ENCODE measurements around the gene RASGEF1C. TPM values are rescaled to one million over a fixed set of nuclear protein-coding genes. Genes with fewer than 3 reads are reported as not detected.

RASGEF1C gene
- total and polyA plus RNA-seq, 8 donors = 0.20 to 6.8 (median 0.86) TPM; not detected in 4

GRCh38 chr5:180115326-180116076 lies 93.5 kb downstream of the RASGEF1C start:
- DNase-seq = no peak
- no peak overlapping the region for H3K27ac ChIP-seq
- TF ChIP-seq EP300 (IDR thresholded peaks at IDR 0.05) (no peak), CTCF (IDR thresholded peaks at IDR 0.05) (no peak), POLR2AphosphoS5 (IDR thresholded peaks at IDR 0.05) (no peak), POLR2A (IDR thresholded peaks at IDR 0.05) (no peak)
- H3K4me1 ChIP-seq = no peaks in the 10 kb centered on the region
- no peaks in the 10 kb centered on the region for H3K36me3 ChIP-seq
- H3K4me3 ChIP-seq = no peak overlapping the region
- WGBS, 5 donors = 79 to 93% (median 87%) methylated on average over 11 to 14 of the region's 14 CpGs
- peaks cover 0 to 28% (median 5%) of the 10 kb centered on the region in 3 donors for H3K27me3 ChIP-seq
- H3K9me3 ChIP-seq = no peaks in the 10 kb centered on the region
- intact Hi-C loops (cut with DNase I; ENCODE audit: low total_unique reads) = no loop called here

GRCh38 chr5:180114304-180115003 lies 94.6 kb downstream of the RASGEF1C start:
- no peaks in the 10 kb centered on the region for H3K9me3 ChIP-seq
- DNase-seq = no peak
- no peak overlapping the region for H3K27ac ChIP-seq
- no peak overlapping the region for H3K4me3 ChIP-seq
- H3K4me1 ChIP-seq = no peaks in the 10 kb centered on the region
- intact Hi-C loops (cut with DNase I; ENCODE audit: low total_unique reads) = no loop called here
- peaks cover 0 to 18% (median 5%) of the 10 kb centered on the region in 3 donors for H3K27me3 ChIP-seq
- no peak for TF ChIP-seq CTCF (IDR thresholded peaks at IDR 0.05)
- TF ChIP-seq POLR2A (IDR thresholded peaks at IDR 0.05) = no peak
- no peak for TF ChIP-seq POLR2AphosphoS5 (IDR thresholded peaks at IDR 0.05)
- TF ChIP-seq EP300 (IDR thresholded peaks at IDR 0.05) = no peak
- H3K36me3 ChIP-seq = no peaks in the 10 kb centered on the region
- WGBS, 5 donors = 85 to 91% (median 89%) methylated on average over 23 of the region's 23 CpGs

- intact Hi-C loops (cut with DNase I; ENCODE audit: low total_unique reads) = no loop called here
- no peak for TF ChIP-seq POLR2AphosphoS5 (IDR thresholded peaks at IDR 0.05)
- TF ChIP-seq EP300 (IDR thresholded peaks at IDR 0.05) = no peak
- TF ChIP-seq CTCF (IDR thresholded peaks at IDR 0.05) = no peak
- TF ChIP-seq POLR2A (IDR thresholded peaks at IDR 0.05) = no peak
Measured at GRCh38 chr5:180113660-180114303, 95.2 kb downstream of the RASGEF1C start.

GRCh38 chr5:180112181-180112861 lies 96.7 kb downstream of the RASGEF1C start:
- no peak for TF ChIP-seq POLR2AphosphoS5 (IDR thresholded peaks at IDR 0.05)
- TF ChIP-seq CTCF (IDR thresholded peaks at IDR 0.05) = no peak
- TF ChIP-seq EP300 (IDR thresholded peaks at IDR 0.05) = no peak
- TF ChIP-seq POLR2A (IDR thresholded peaks at IDR 0.05) = no peak
- Histone ChIP-seq H3K27ac (no peak overlapping the region), H3K4me3 (no peak overlapping the region), H3K36me3 (no peaks in the 10 kb centered on the region), H3K27me3 (peaks cover 0 to 5% (median 3%) of the 10 kb centered on the region in 3 donors), H3K4me1 (no peaks in the 10 kb centered on the region), H3K9me3 (peaks cover 0 to 10% (median 5%) of the 10 kb centered on the region in 4 donors)
- DNase-seq = no peak
- WGBS, 5 donors = 73 to 84% (median 81%) methylated on average over 15 of the region's 15 CpGs
- intact Hi-C loops (cut with DNase I; ENCODE audit: low total_unique reads) = no loop called here

More at GRCh38 chr5:180113660-180114303, 95.2 kb downstream of the RASGEF1C start:
- WGBS, 5 donors = 85 to 93% (median 89%) methylated on average over 19 to 23 of the region's 23 CpGs
- no peaks in the 10 kb centered on the region for H3K36me3 ChIP-seq
- H3K27ac ChIP-seq = no peak overlapping the region
- no peaks in the 10 kb centered on the region for H3K9me3 ChIP-seq
- no peaks in the 10 kb centered on the region for H3K4me1 ChIP-seq
- no peak for DNase-seq
- H3K4me3 ChIP-seq = no peak overlapping the region
- H3K27me3 ChIP-seq = peaks cover 0 to 11% (median 5%) of the 10 kb centered on the region in 3 donors
